SK-N-SH (cell line): ENCODE data around the gene IL36G. TPM values are rescaled to one million over a fixed set of nuclear protein-coding genes. Genes with fewer than 3 reads are reported as not detected.

Experiments used
- CTCF ChIA-PET: fragments of 300-600, 350-600 bp; formaldehyde crosslinking; extraction: SDS; loops from one replicate; lab custom pipeline; 2021; lab: Yijun Ruan, JAX
- POLR2A ChIA-PET: fragments of 350-600 bp; sonication (Branson Sonifier 250); formaldehyde crosslinking; extraction: SDS; loops from one replicate; lab custom pipeline; 2020; ENCODE audit warnings: antibody characterized with exemption, inconsistent platforms; lab: Yijun Ruan, JAX
- DNase-seq: peaks from one replicate; pipeline ENCODE4 v3.0.0; 2012
- H2AFZ ChIP-seq: fragments of 200-600 bp; sonication (generic); 2 replicates; pipeline ENCODE4 v1.8.1; 2016; ENCODE audit warnings: antibody characterized with exemption, mild to moderate bottlenecking, low read depth
- H3F3A ChIP-seq: fragments of 200-600 bp; sonication (generic); replicated peaks from 2 replicates; pipeline ENCODE3; 2016; ENCODE audit warnings: antibody characterized with exemption, mild to moderate bottlenecking; ENCODE audit not compliant: insufficient read depth
- H3K27ac ChIP-seq, 2 experiments: fragments of 200-500 bp in 1 of 2; fragments of 200-600 bp in 1 of 2; sonication (Bioruptor generic) in 1 of 2; sonication (generic), shearing (Covaris generic) in 1 of 2; 2 replicates each; pipeline versions ENCODE4 v1.5.1 to v1.6.1; 2014 to 2016; ENCODE audit warnings: low read depth in 2 of 2, inconsistent platforms in 1 of 2, low read length in 1 of 2, mild to moderate bottlenecking in 1 of 2, mixed read lengths in 1 of 2
- H3K27me3 ChIP-seq: fragments of 200-600 bp; sonication (generic), shearing (Covaris generic); 2 replicates; pipeline ENCODE4 v1.6.1; 2016; ENCODE audit warnings: mixed run types; ENCODE audit not compliant: insufficient read depth
- H3K36me3 ChIP-seq, 2 experiments: fragments of 200-500 bp in 1 of 2; fragments of 200-600 bp in 1 of 2; sonication (Bioruptor generic) in 1 of 2; sonication (generic) in 1 of 2; replicated peaks in 1 of 2; 2 replicates each; pipeline versions ENCODE3 to v1.5.1; 2014 to 2016; ENCODE audit warnings: low read length in 1 of 2, mild to moderate bottlenecking in 1 of 2; ENCODE audit not compliant: insufficient read depth in 2 of 2, control insufficient read depth in 1 of 2
- H3K4me1 ChIP-seq, 2 experiments: fragments of 200-500 bp in 1 of 2; fragments of 200-600 bp in 1 of 2; sonication (Bioruptor generic) in 1 of 2; sonication (generic), shearing (Covaris generic) in 1 of 2; 2 replicates each; pipeline versions ENCODE4 v1.5.1 to v1.6.1; 2014 to 2016; ENCODE audit warnings: low read depth in 1 of 2, low read length in 1 of 2, mixed run types in 1 of 2; ENCODE audit not compliant: insufficient read depth in 2 of 2, control insufficient read depth in 1 of 2
- H3K4me2 ChIP-seq: fragments of 200-600 bp; sonication (generic), shearing (Covaris generic); 2 replicates; pipeline ENCODE4 v1.6.1; 2017; ENCODE audit warnings: mixed run types
- H3K4me3 ChIP-seq, 2 experiments: fragments of 200-500 bp in 1 of 2; fragments of 200-600 bp in 1 of 2; sonication (Bioruptor generic) in 1 of 2; sonication (generic), shearing (Covaris generic) in 1 of 2; 2 replicates each; pipeline versions ENCODE4 v1.5.1 to v1.8.1; 2014 to 2016; ENCODE audit warnings: low read depth in 2 of 2, inconsistent platforms in 1 of 2, low read length in 1 of 2, mild to moderate bottlenecking in 1 of 2, mixed read lengths in 1 of 2, moderate library complexity in 1 of 2
- H3K79me2 ChIP-seq: fragments of 200-600 bp; sonication (generic); 2 replicates; pipeline ENCODE4 v1.8.1; 2017; ENCODE audit warnings: mild to moderate bottlenecking; ENCODE audit not compliant: insufficient read depth
- H3K9ac ChIP-seq: fragments of 200-600 bp; sonication (generic); 2 replicates; pipeline ENCODE4 v1.6.1; 2017; ENCODE audit warnings: mixed run types
- H3K9me2 ChIP-seq: fragments of 200-600 bp; sonication (generic); 2 replicates; pipeline ENCODE4 v1.6.1; 2017; ENCODE audit warnings: mixed run types
- H3K9me3 ChIP-seq: fragments of 200-600 bp; sonication (generic); 2 replicates; pipeline ENCODE4 v1.6.1; 2017; ENCODE audit warnings: mixed run types, mild to moderate bottlenecking, moderate library complexity
- H4K20me1 ChIP-seq: fragments of 200-600 bp; sonication (generic); 2 replicates; pipeline ENCODE4 v1.6.1; 2017; ENCODE audit warnings: mild to moderate bottlenecking, mixed run types; ENCODE audit not compliant: insufficient read depth
- FOXM1 ChIP-seq: IDR thresholded peaks from 2 replicates; pipeline ENCODE4 v1.4.0; 2012; ENCODE audit warnings: low read depth, mild to moderate bottlenecking
- GABPA ChIP-seq: IDR thresholded peaks from 2 replicates; pipeline ENCODE4 v1.4.0; 2012; ENCODE audit warnings: low read depth, mild to moderate bottlenecking
- JUND ChIP-seq: IDR thresholded peaks from 2 replicates; pipeline ENCODE4 v1.4.0; 2012
- MEF2A ChIP-seq: IDR thresholded peaks from 2 replicates; pipeline ENCODE4 v1.4.0; 2012; ENCODE audit warnings: low read depth, borderline replicate concordance
- MXI1 ChIP-seq: IDR thresholded peaks from 2 replicates; pipeline ENCODE4 v1.6.1; 2012; ENCODE audit warnings: mild to moderate bottlenecking, low read depth, low read length, improper control_type of control experiment
- NRF1 ChIP-seq: IDR thresholded peaks from 2 replicates; pipeline ENCODE4 v1.6.1; 2012; ENCODE audit warnings: low read depth, mild to moderate bottlenecking, low read length
- PBX3 ChIP-seq: IDR thresholded peaks from 2 replicates; pipeline ENCODE4; 2012
- RAD21 ChIP-seq: IDR thresholded peaks from 2 replicates; pipeline ENCODE4 v1.6.1; 2012; ENCODE audit warnings: mild to moderate bottlenecking, low read length
- RCOR1 ChIP-seq: fragments of 150-350 bp; IDR thresholded peaks from 2 replicates; pipeline ENCODE4 v1.6.1; 2017; ENCODE audit warnings: antibody characterized with exemption, low read length
- REST ChIP-seq: IDR thresholded peaks from 2 replicates; pipeline ENCODE4 v1.6.1; 2012; ENCODE audit warnings: mild to moderate bottlenecking, low read depth, low read length, moderate library complexity
- RFX5 ChIP-seq: IDR thresholded peaks from 2 replicates; pipeline ENCODE4 v1.6.1; 2012; ENCODE audit warnings: mild to moderate bottlenecking, improper control_type of control experiment, low read length
- TAF1 ChIP-seq: IDR thresholded peaks from 2 replicates; pipeline ENCODE4 v1.6.1; 2012; ENCODE audit warnings: low read depth, mild to moderate bottlenecking, low read length, moderate library complexity, borderline replicate concordance
- YY1 ChIP-seq: IDR thresholded peaks from 2 replicates; pipeline ENCODE4 v1.4.0; 2012; ENCODE audit warnings: low read depth, mild to moderate bottlenecking
- WGBS: methylation state at CpG from one replicate; pipeline ENCODE4 v1.1.6; 2017; ENCODE audit warnings: low lambda C conversion rate; 5-methylcytosine and 5-hydroxymethylcytosine counted together
- polyA plus RNA-seq, 3 experiments: library from polyadenylated mRNA; depleted of rRNA; stranded (reverse); fragments of >200 nt; gene quantifications; 2 replicates each; pipeline ENCODE4 v1.2.3, GENCODE V29; 2012

Gene IL36G
- polyA plus RNA-seq, 1 of the 3 experiments (the other 2 are of a cell fraction) = not detected

- Histone ChIP-seq H3K9ac (no peak overlapping the region), H3K9me3 (no peaks in the 10 kb centered on the region), H3K4me3 (no peak overlapping the region), H3K4me2 (no peak overlapping the region), H3K4me1 (no peaks in the 10 kb centered on the region), H3K36me3 (no peaks in the 10 kb centered on the region), H4K20me1 (no peaks in the 10 kb centered on the region), H3K27ac (no peak overlapping the region), H2AFZ (no peak overlapping the region), H3K27me3 (peaks cover 5% of the 10 kb centered on the region; the same call in 1 of the 2 replicates), H3K79me2 (no peaks in the 10 kb centered on the region), H3F3A (no peaks in the 10 kb centered on the region), H3K9me2 (no peaks in the 10 kb centered on the region)
- no peak for DNase-seq
- TF ChIP-seq NRF1 (no peak), REST (no peak), JUND (no peak), RAD21 (no peak)
- ChIA-PET CTCF (interaction anchor here (1.1 kb wide), 1 partner anchor 9 kb away, joined by 3 read pairs; no protein-coding TSS in a partner anchor), POLR2A (no interaction called here)
- 3% methylated on average over 2 of the region's 2 CpGs for WGBS
Observed at GRCh38 chr2:113027691-113028090, 49.9 kb downstream of the IL36G start.

DNA sequence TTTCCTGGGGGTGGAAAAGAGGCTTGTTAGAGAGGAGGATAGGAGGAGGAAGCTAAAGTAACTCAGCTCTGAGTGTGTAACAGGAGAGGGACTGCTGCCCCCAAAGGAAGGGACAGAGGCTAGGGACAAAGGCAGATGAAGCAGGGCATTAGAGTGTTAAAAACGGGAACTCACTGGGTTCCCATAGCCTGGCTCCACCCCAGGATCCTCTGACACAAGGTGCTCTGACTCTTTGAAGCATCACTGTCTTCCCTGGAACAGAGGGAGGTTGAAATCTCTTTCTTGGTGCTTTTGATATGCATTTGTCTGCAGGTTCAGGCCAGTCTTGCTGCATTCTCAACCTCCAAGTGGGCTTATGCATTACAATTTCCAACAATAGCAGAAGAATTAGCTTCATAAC is 50.3 kb downstream of the IL36G start:
- POLR2A ChIA-PET = no interaction called here
- Histone ChIP-seq H3K27ac (no peak overlapping the region), H3K27me3 (peaks cover 5% of the 10 kb centered on the region; the same call in 1 of the 2 replicates), H3K4me3 (no peak overlapping the region), H4K20me1 (no peaks in the 10 kb centered on the region), H3F3A (no peaks in the 10 kb centered on the region), H3K9me2 (no peaks in the 10 kb centered on the region), H3K4me2 (no peak overlapping the region), H3K79me2 (no peaks in the 10 kb centered on the region), H3K4me1 (no peaks in the 10 kb centered on the region), H2AFZ (no peak overlapping the region), H3K9ac (no peak overlapping the region), H3K9me3 (no peaks in the 10 kb centered on the region), H3K36me3 (no peaks in the 10 kb centered on the region)
- DNase-seq = no peak
- WGBS = 0% methylated on average over 1 of the region's 1 CpG
- CTCF ChIA-PET = interaction anchor here (1.1 kb wide), 1 partner anchor 9 kb away, joined by 3 read pairs; no protein-coding TSS in a partner anchor
- no peak for TF ChIP-seq TAF1
- no peak for TF ChIP-seq RCOR1
- TF ChIP-seq MEF2A = no peak
- TF ChIP-seq RFX5 = no peak
- no peak for TF ChIP-seq MXI1
- TF ChIP-seq YY1 = no peak
- TF ChIP-seq PBX3 = no peak
- no peak for TF ChIP-seq GABPA
- no peak for TF ChIP-seq FOXM1
